ENCODE data around the gene LNPEP.

- no peak for TF ChIP-seq CTCF (IDR thresholded peaks at IDR 0.05; ENCODE audit: borderline replicate concordance, extremely low read depth, low read length, poor library complexity, severe bottlenecking)
- no peak for TF ChIP-seq EZH2 (IDR thresholded peaks at IDR 0.05; ENCODE audit: borderline replicate concordance, low read depth, low read length, severe bottlenecking)
These were observed 33.0 kb upstream of the LNPEP start for GRCh38 chr5:96902876-96903275.
